ENCODE data around the gene OR6V1.

- TF ChIP-seq YY1 (IDR thresholded peaks at IDR 0.05; ENCODE audit: insufficient read depth, insufficient read length) (no peak), ZNF274 (IDR thresholded peaks at IDR 0.05; ENCODE audit: low read depth, low read length) (no peak)
Measured at GRCh38 chr7:143041346-143041745, 10.8 kb upstream of the OR6V1 start.

Data from NT2/D1 (cell line).